Esophagus muscularis mucosa (tissue), 3 donors: Measurements from ENCODE around the gene CH25H.

Experiments
- POLR2AphosphoS5 ChIP-seq, 2 donors: sonication (generic); formaldehyde crosslinking; IDR thresholded peaks; one replicate each; pipeline ENCODE4 v1.6.1; 2017; ENCODE audit warnings: antibody characterized with exemption in 2 of 2
- TF ChIP-seq, protein P1 (sequence below), 3 experiments: fragments of 200-600 bp in 2 of 3; fragments of 450-650 bp in 1 of 3; sonication (generic) in 2 of 3; IDR thresholded peaks; one replicate each; pipeline ENCODE4 v1.5.1; 2017 to 2019; ENCODE audit warnings: antibody characterized with exemption in 3 of 3, mild to moderate bottlenecking in 2 of 3, moderate library complexity in 1 of 3

GRCh38 chr10:89240519-89240918, 33.4 kb upstream of the CH25H start:
- no peak for TF ChIP-seq POLR2AphosphoS5 (IDR thresholded peaks at IDR 0.05)
- TF ChIP-seq, protein P1, sequence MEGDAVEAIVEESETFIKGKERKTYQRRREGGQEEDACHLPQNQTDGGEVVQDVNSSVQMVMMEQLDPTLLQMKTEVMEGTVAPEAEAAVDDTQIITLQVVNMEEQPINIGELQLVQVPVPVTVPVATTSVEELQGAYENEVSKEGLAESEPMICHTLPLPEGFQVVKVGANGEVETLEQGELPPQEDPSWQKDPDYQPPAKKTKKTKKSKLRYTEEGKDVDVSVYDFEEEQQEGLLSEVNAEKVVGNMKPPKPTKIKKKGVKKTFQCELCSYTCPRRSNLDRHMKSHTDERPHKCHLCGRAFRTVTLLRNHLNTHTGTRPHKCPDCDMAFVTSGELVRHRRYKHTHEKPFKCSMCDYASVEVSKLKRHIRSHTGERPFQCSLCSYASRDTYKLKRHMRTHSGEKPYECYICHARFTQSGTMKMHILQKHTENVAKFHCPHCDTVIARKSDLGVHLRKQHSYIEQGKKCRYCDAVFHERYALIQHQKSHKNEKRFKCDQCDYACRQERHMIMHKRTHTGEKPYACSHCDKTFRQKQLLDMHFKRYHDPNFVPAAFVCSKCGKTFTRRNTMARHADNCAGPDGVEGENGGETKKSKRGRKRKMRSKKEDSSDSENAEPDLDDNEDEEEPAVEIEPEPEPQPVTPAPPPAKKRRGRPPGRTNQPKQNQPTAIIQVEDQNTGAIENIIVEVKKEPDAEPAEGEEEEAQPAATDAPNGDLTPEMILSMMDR (IDR thresholded peaks at IDR 0.05), result no peak
